H1 (cell line): ENCODE data around the gene FHDC1.

Experiments used
- BRCA1 ChIP-seq: IDR thresholded peaks from 2 replicates; pipeline ENCODE4 v1.6.1; 2012; ENCODE audit warnings: low read depth, low read length, improper control_type of control experiment
- CTCF ChIP-seq, 3 experiments: IDR thresholded peaks; 1 replicate in 2 of 3; 2 replicates in 1 of 3; pipeline versions ENCODE4 v1.5.1 to v1.6.1; 2011; ENCODE audit warnings: low read length in 3 of 3, mild to moderate bottlenecking in 3 of 3, inconsistent platforms in 2 of 3, low read depth in 1 of 3, moderate library complexity in 1 of 3; ENCODE audit not compliant: insufficient read depth in 1 of 3; ENCODE audit errors: control extremely low read depth in 1 of 3
- EZH2 ChIP-seq: fragments of 200-600 bp; sonication (generic); IDR thresholded peaks from 2 replicates; pipeline ENCODE4 v1.7.1; 2012; ENCODE audit warnings: low read depth, mild to moderate bottlenecking, moderate library complexity, low read length, inconsistent platforms; ENCODE audit not compliant: severe bottlenecking
- GABPA ChIP-seq: IDR thresholded peaks from 2 replicates; pipeline ENCODE4 v1.6.1; 2011; ENCODE audit warnings: mild to moderate bottlenecking, low read length, moderate library complexity, borderline replicate concordance; ENCODE audit not compliant: insufficient read depth
- KDM1A ChIP-seq: fragments of 200-600, 300-600 bp; sonication (generic); IDR thresholded peaks from 2 replicates; pipeline ENCODE4 v1.7.1; 2016; ENCODE audit warnings: mild to moderate bottlenecking, low read length, borderline replicate concordance
- MAX ChIP-seq: IDR thresholded peaks from 2 replicates; pipeline ENCODE4 v1.6.1; 2012; ENCODE audit warnings: inconsistent platforms
- POLR2A ChIP-seq, 2 experiments: IDR thresholded peaks; 1 replicate in 1 of 2; 2 replicates in 1 of 2; pipeline ENCODE4 v1.6.1; 2011; ENCODE audit warnings: low read depth in 2 of 2, low read length in 2 of 2, mild to moderate bottlenecking in 2 of 2; ENCODE audit errors: control extremely low read depth in 1 of 2
- POLR2AphosphoS5 ChIP-seq: IDR thresholded peaks from 2 replicates; pipeline ENCODE4 v1.6.1; 2011; ENCODE audit warnings: low read depth, low read length
- RAD21 ChIP-seq, 2 experiments: IDR thresholded peaks in 1 of 2; conservative IDR thresholded peaks in 1 of 2; 2 replicates each; pipeline ENCODE4 v1.6.1; 2011; ENCODE audit warnings: low read depth in 2 of 2, low read length in 2 of 2, improper control_type of control experiment in 1 of 2, inconsistent platforms in 1 of 2, mild to moderate bottlenecking in 1 of 2, moderate library complexity in 1 of 2
- RBBP5 ChIP-seq: IDR thresholded peaks from 2 replicates; pipeline ENCODE4 v1.7.1; 2012; ENCODE audit warnings: low read depth, mild to moderate bottlenecking, inconsistent platforms, low read length, moderate library complexity, borderline replicate concordance
- SIN3A ChIP-seq, 2 experiments: IDR thresholded peaks in 1 of 2; conservative IDR thresholded peaks in 1 of 2; 2 replicates each; pipeline ENCODE4 v1.6.1; 2011 to 2012; ENCODE audit warnings: low read length in 2 of 2, improper control_type of control experiment in 1 of 2, low read depth in 1 of 2, mild to moderate bottlenecking in 1 of 2
- SP1 ChIP-seq: IDR thresholded peaks from 2 replicates; pipeline ENCODE4 v1.6.1; 2011; ENCODE audit warnings: low read depth, low read length
- TF ChIP-seq, protein P1 (sequence below): IDR thresholded peaks from 2 replicates; pipeline ENCODE4 v1.6.1; 2012; ENCODE audit warnings: low read length, inconsistent platforms

GRCh38 chr4:152954741-152955140, 18.6 kb downstream of the FHDC1 start:
- no peak for TF ChIP-seq CTCF (IDR thresholded peaks at IDR 0.05; ENCODE audit: control extremely low read depth in 1 of 3, insufficient read depth in 1 of 3, low read depth in 1 of 3, low read length in 3 of 3)
- TF ChIP-seq KDM1A: no peak
- TF ChIP-seq MAX: no peak
- TF ChIP-seq RAD21 (IDR thresholded peaks at IDR 0.05 in 1 of 2, conservative IDR thresholded peaks at IDR 0.05 in 1 of 2; ENCODE audit: low read depth in 2 of 2, low read length in 2 of 2): no peak
- no peak for TF ChIP-seq POLR2AphosphoS5
- no peak for TF ChIP-seq BRCA1
- TF ChIP-seq GABPA: no peak
- TF ChIP-seq, protein P1, sequence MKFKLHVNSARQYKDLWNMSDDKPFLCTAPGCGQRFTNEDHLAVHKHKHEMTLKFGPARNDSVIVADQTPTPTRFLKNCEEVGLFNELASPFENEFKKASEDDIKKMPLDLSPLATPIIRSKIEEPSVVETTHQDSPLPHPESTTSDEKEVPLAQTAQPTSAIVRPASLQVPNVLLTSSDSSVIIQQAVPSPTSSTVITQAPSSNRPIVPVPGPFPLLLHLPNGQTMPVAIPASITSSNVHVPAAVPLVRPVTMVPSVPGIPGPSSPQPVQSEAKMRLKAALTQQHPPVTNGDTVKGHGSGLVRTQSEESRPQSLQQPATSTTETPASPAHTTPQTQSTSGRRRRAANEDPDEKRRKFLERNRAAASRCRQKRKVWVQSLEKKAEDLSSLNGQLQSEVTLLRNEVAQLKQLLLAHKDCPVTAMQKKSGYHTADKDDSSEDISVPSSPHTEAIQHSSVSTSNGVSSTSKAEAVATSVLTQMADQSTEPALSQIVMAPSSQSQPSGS: no peak
- TF ChIP-seq SIN3A (conservative IDR thresholded peaks at IDR 0.05 in 1 of 2, IDR thresholded peaks at IDR 0.05 in 1 of 2; ENCODE audit: low read depth in 1 of 2, low read length in 2 of 2): no peak
- TF ChIP-seq SP1: no peak
- no peak for TF ChIP-seq RBBP5
- TF ChIP-seq POLR2A (IDR thresholded peaks at IDR 0.05; ENCODE audit: control extremely low read depth in 1 of 2, low read depth in 2 of 2, low read length in 2 of 2): no peak
- TF ChIP-seq EZH2: no peak
